Adrenal gland (tissue), 5 donors: Measurements from ENCODE around the gene C3AR1.

Experiments used
- CTCF ChIP-seq, 6 experiments: fragments of 450-650 bp in 4 of 6; fragments of 200-600 bp in 2 of 6; sonication (generic) in 1 of 6; IDR thresholded peaks; 1 replicate in 5 of 6; 2 replicates in 1 of 6; pipeline versions ENCODE4 v1.5.1 to v1.8.0; 2016 to 2021; ENCODE audit warnings: antibody characterized with exemption in 6 of 6, mild to moderate bottlenecking in 2 of 6, moderate library complexity in 1 of 6
- POLR2A ChIP-seq, 2 donors: fragments of 450-650 bp; IDR thresholded peaks; one replicate each; pipeline ENCODE4 v1.6.1; 2017; ENCODE audit warnings: antibody characterized with exemption in 2 of 2, mild to moderate bottlenecking in 2 of 2, moderate library complexity in 1 of 2
- donor health status: DM: no; HTN: no; CAD: no.

- TF ChIP-seq CTCF (IDR thresholded peaks at IDR 0.05): no peak
- TF ChIP-seq POLR2A (IDR thresholded peaks at IDR 0.05): no peak
Observed at GRCh38 chr12:8037046-8037663, 29.0 kb downstream of the C3AR1 start.
